GM19328 (cell line): ENCODE measurements around the gene GPR55.

Source experiments
- ATAC-seq: cut with Tn5 transposase; IDR thresholded peaks from one replicate; pipeline ENCODE4 v1.9.1; 2021; ENCODE audit warnings: mild to moderate bottlenecking, moderate library complexity; ENCODE audit not compliant: unreplicated experiment

Gene GPR55

GRCh38 chr2:230935130-230935430, 10.0 kb upstream of the GPR55 start:
- no peak for ATAC-seq

GRCh38 chr2:230934231-230935129, 9.4 kb upstream of the GPR55 start:
- ATAC-seq, result no peak

- no peak for ATAC-seq
Measured at GRCh38 chr2:230933521-230934180, 8.6 kb upstream of the GPR55 start.

- ATAC-seq, result no peak
Measured at GRCh38 chr2:230932556-230933511, 7.8 kb upstream of the GPR55 start.

DNA sequence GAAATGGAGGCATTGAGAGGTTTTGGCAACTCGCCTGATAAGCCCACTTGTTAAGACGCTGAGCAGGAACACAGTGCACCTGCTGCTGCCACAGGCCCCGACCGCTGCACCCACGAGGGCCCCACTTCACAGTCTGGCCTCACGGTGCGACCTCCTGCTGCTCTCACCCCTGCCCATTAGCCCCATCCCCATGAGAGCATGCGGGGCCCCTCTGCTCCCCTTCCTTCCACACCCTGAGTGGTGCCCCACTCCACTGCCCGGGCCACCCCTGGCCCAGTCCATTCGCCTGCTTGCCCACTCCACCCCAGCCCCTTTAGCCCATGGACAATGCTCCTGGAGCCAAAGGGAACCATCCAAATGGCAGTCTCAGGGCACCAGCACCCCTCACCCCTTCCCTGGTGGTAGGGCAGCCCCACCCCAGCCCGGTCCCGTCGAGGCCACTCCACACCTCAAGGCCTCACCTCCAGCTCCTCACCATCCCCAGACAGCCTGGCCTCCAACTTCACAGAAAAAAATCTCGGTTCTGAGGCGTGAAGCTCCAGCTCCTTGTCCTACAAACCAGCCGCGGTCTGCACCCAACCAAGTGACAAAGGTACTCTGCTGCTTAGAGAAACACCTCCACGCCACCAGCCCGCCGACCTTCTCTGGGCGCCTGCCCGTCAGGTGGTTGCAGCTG, 6.7 kb upstream of the GPR55 start:
- ATAC-seq, result no peak

- ATAC-seq, result no peak
Measured at GRCh38 chr2:230930928-230931555, 6.0 kb upstream of the GPR55 start.

DNA sequence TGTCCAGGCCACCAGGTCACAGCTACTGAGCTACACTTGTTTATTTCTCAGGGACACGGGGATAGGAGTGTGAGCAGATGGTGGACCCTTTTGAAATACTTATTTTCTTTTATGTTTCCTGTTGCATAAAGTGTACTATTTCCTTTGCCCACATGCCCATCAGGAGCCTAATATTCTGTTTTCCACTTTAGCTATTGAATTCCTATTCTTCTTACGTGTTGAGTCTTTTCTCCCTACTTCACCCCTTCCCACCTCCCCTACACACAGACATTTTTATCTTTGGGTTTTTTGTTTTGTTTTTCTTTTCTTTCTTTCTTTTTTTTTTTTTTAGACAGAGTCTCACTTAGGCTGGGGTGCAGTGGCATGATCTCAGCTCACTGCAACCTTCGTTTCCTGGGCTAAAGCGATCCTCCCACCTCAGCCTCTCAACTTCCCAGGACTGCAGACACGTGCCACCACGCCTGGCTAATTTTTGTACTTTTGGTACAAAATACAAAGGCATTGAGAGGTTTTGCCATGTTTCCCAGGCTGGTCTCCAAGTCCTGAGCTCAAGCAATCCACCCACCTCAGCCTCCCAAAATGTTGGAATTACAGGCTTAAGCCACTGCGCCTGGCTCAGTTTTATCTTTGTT, 5.2 kb upstream of the GPR55 start:
- ATAC-seq, result no peak

- no peak for ATAC-seq
Measured at GRCh38 chr2:230929381-230930148, 4.5 kb upstream of the GPR55 start.

- no peak for ATAC-seq
Measured at GRCh38 chr2:230928701-230929380, 3.8 kb upstream of the GPR55 start.

DNA sequence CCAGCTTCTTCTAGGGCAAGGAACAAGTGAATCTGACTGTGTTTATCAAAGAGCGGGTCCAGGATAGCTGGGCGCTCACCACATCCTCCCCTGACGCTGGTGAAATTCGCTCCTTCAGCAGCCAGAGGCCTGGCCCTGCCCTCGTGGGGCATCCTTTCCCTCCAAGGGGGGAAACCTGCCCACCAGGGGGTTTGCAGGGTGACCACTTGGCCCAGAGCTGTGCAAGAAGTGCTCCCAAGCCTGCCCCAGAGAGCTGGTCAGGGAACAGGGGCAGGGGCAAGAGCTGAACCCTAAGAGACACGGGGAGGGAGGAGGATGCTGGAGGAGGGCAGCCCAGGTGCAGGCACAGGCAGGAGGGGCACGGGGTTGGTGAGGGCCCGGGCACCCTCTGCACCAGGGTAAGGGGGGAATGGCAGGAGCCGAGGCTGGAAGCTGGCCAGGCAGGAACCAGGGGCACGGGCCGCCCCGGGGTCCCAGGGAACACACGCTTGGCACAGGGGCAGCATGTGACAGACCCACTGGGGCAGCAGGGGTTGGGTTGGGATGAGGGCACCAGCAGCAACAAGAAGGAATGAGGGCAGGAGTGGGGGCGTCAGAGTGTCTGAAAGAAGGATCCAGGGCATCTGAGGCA, 2.8 kb upstream of the GPR55 start:
- no peak for ATAC-seq

GRCh38 chr2:230925879-230926765, 1.1 kb upstream of the GPR55 start:
- no peak for ATAC-seq

- no peak for ATAC-seq
Measured at GRCh38 chr2:230925443-230925878, 419 bp upstream of the GPR55 start.

DNA sequence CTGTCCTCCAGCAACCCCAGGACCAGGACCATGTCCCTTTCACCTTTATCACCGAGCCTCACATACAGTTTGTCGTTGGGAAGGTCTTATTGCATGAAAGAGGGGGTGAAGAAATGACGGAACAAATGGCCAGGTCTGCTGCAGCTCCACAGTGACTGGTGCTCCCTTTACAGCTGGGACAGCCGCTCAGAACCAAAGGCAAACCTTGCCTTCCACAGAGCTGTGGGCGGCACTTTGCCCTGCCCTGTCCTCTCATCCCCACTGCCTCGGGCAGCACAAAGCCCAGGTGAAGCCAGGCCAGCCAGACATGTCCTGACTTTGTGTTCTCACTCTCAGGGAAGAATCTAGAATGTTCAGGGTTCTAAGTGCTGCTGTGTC, 961 bp downstream of the GPR55 start:
- no peak for ATAC-seq

DNA sequence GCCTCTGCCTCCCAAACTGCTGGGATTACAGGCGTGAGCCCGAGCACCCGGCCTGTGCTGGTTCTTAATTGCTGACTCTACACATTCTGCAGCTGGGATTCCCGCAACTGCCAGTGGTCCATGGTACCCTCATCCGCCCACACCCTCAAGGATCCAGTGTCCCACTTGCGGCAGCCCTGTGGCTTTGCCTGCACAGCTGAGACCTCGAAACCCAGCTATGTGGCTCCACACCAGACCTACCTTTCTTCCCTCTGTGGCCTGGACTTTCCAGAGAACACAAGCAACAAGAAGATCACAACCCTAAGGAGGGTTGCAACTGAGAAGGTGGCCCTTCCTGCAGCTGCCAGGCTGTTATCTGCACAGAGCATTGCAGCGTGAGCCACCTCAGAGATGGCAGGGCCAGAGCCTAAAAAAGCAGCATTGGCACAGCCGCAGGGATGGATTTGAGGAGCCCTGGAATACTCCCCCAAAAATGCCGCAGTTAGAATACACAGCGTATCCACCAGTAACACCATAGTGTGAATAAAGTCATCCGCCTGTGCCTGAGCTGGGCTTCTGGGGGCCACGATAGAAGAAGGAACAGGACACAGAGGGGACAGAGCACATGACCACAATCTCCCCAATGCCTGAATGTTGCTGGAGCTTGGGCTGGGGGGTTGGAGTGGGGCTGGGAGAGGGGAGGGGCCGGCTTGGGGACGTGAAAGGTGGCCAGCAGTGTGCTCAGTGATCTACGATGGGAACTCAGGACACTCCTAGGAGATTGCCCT, 1.9 kb downstream of the GPR55 start:
- no peak for ATAC-seq

GRCh38 chr2:230921806-230922595, 3.0 kb downstream of the GPR55 start:
- ATAC-seq, result no peak

DNA sequence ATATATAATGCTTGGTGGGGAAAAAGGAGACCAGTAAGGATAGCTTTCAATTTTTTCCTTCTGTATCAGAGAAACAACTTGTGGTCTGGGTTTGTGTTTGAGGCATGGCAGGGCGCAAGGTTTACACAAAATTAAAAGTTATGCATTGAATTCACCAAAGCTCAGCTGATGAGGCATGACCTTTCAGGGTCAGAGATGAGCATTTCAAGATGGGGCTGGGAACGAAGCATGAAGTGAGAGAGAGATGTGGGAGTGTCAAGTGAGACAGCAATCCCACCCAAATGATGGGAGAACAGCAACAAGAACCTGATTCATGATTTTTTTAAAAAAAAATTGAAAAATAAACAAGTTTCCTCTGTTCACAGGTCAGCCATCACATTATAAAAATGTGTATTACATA, 4.9 kb downstream of the GPR55 start:
- no peak for ATAC-seq
